Caco-2 (cell line): ENCODE measurements around the gene ACTR1A. TPM values are rescaled to one million over a fixed set of nuclear protein-coding genes. Genes with fewer than 3 reads are reported as not detected.

ENCODE experiments used
- BruUV-seq: library from RNA; stranded (reverse); fragments of 400-500 nt; replicated peaks from 2 replicates; lab custom pipeline; 2021; lab: Mats Ljungman, UMichigan
- CTCF ChIA-PET: fragments of 300-600 bp; sonication (Branson Sonifier 250); formaldehyde crosslinking; loops from one replicate; lab custom pipeline; 2022; ENCODE audit warnings: antibody characterized with exemption; lab: Charles Lee
- POLR2A ChIA-PET: fragments of 300-600 bp; sonication (Branson Sonifier 250); formaldehyde crosslinking; loops from one replicate; lab custom pipeline; 2022; ENCODE audit warnings: antibody characterized with exemption; lab: Charles Lee
- DNase-seq, 2 experiments: peaks; one replicate each; pipeline versions ENCODE4 v3.0.0 to v3.0.0-alpha.2; 2020 to 2022
- H3K27me3 ChIP-seq: replicated peaks from 2 replicates; pipeline ENCODE4 v1.6.0; 2011; ENCODE audit warnings: low read length; ENCODE audit not compliant: control insufficient read depth, insufficient read depth
- H3K36me3 ChIP-seq: 2 replicates; pipeline ENCODE4 v1.5.1; 2011; ENCODE audit warnings: low read length; ENCODE audit not compliant: control insufficient read depth, insufficient read depth
- H3K4me1 ChIP-seq: fragments of 250-450 bp; sonication (Bioruptor Pico); 2 replicates; pipeline ENCODE4 v1.5.1; 2020; ENCODE audit warnings: mild to moderate bottlenecking
- H3K4me3 ChIP-seq: 2 replicates; pipeline ENCODE4 v1.5.1; 2011; ENCODE audit warnings: low read depth, mild to moderate bottlenecking, control low read depth, low read length
- H3K9me3 ChIP-seq: fragments of 250-450 bp; sonication (Bioruptor Pico); 2 replicates; pipeline ENCODE4 v1.5.1; 2020; ENCODE audit warnings: mild to moderate bottlenecking, moderate library complexity
- H3K27ac Mint-ChIP-seq: one replicate; pipeline ENCODE4 v1.8.0; 2022; ENCODE audit warnings: mixed read lengths; ENCODE audit not compliant: unreplicated experiment
- H3K27me3 Mint-ChIP-seq: one replicate; pipeline ENCODE4 v1.8.0; 2022; ENCODE audit warnings: mixed read lengths; ENCODE audit not compliant: insufficient read depth, unreplicated experiment
- H3K36me3 Mint-ChIP-seq: one replicate; pipeline ENCODE4 v1.8.0; 2022; ENCODE audit warnings: mild to moderate bottlenecking, mixed read lengths; ENCODE audit not compliant: insufficient read depth, unreplicated experiment
- H3K4me1 Mint-ChIP-seq: one replicate; pipeline ENCODE4 v1.8.0; 2022; ENCODE audit warnings: low read depth, mixed read lengths; ENCODE audit not compliant: unreplicated experiment
- H3K4me3 Mint-ChIP-seq: one replicate; pipeline ENCODE4 v1.8.0; 2022; ENCODE audit warnings: mild to moderate bottlenecking, moderate library complexity, mixed read lengths; ENCODE audit not compliant: unreplicated experiment
- H3K9me3 Mint-ChIP-seq: one replicate; pipeline ENCODE4 v1.8.0; 2022; ENCODE audit warnings: mixed read lengths; ENCODE audit not compliant: unreplicated experiment
- intact Hi-C: fragments of 100-400 bp; cut with micrococcal nuclease; formaldehyde crosslinking; loops from one replicate; pipeline ENCODE4 v1.10.0; 2022; ENCODE audit not compliant: unreplicated experiment
- total RNA-seq: library from RNA; stranded (reverse); gene quantifications from 2 replicates; pipeline ENCODE4 v1.2.3, GENCODE V29; 2022
- TF ChIP-seq, protein P1 (sequence below), 2 experiments: fragments of 200-600 bp in 1 of 2; IDR thresholded peaks; 1 replicate in 1 of 2; 2 replicates in 1 of 2; pipeline versions ENCODE4 v1.5.1 to v1.8.0; 2011 to 2022; ENCODE audit warnings: antibody characterized with exemption in 1 of 2, control low read depth in 1 of 2, inconsistent platforms in 1 of 2, low read depth in 1 of 2, low read length in 1 of 2, mild to moderate bottlenecking in 1 of 2, moderate library complexity in 1 of 2; ENCODE audit not compliant: insufficient read depth in 1 of 2, severe bottlenecking in 1 of 2, unreplicated experiment in 1 of 2

The ACTR1A gene
- total RNA-seq, 1 experiment from 2014 or later: 65.9 TPM

DNA sequence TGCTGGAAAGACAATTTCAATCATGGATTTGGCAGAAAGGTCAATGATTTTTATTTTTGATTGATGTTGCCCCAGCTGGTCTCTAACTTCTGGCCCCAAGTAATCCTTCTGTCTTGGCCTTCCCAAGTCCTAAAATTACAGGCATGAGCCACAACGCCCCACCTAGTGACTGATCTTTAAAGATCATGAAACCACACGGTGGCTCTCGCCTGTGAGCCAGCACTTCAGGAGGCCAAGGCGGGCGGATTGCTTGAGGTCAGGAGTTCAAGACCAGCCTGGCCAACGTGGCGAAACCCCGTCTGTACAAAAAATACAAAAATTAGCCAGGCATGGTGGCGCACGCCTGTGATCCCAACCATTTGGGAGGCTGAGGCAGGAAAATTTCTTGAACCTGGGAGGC, 38.5 kb downstream of the ACTR1A start:
- no peak for DNase-seq
- TF ChIP-seq, protein P1, sequence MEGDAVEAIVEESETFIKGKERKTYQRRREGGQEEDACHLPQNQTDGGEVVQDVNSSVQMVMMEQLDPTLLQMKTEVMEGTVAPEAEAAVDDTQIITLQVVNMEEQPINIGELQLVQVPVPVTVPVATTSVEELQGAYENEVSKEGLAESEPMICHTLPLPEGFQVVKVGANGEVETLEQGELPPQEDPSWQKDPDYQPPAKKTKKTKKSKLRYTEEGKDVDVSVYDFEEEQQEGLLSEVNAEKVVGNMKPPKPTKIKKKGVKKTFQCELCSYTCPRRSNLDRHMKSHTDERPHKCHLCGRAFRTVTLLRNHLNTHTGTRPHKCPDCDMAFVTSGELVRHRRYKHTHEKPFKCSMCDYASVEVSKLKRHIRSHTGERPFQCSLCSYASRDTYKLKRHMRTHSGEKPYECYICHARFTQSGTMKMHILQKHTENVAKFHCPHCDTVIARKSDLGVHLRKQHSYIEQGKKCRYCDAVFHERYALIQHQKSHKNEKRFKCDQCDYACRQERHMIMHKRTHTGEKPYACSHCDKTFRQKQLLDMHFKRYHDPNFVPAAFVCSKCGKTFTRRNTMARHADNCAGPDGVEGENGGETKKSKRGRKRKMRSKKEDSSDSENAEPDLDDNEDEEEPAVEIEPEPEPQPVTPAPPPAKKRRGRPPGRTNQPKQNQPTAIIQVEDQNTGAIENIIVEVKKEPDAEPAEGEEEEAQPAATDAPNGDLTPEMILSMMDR (IDR thresholded peaks at IDR 0.05; ENCODE audit: insufficient read depth in 1 of 2, low read depth in 1 of 2, low read length in 1 of 2, severe bottlenecking in 1 of 2, unreplicated experiment in 1 of 2): no peak
- H3K27me3 ChIP-seq: no peaks in the 10 kb centered on the region
- no peaks in the 10 kb centered on the region for H3K27me3 Mint-ChIP-seq
- BruUV-seq: TSS peak; percentile 54
- no peaks in the 10 kb centered on the region for H3K9me3 Mint-ChIP-seq
- POLR2A ChIA-PET: interaction anchor here (0.9 kb wide), 1 partner anchor 31 kb away, joined by 3 read pairs; the partner anchor contains the start of gene CUEDC2
- H3K36me3 Mint-ChIP-seq: peaks cover 30% of the 10 kb centered on the region
- H3K27ac Mint-ChIP-seq: peak overlapping the region; percentile 87
- peaks cover 25% of the 10 kb centered on the region for H3K4me1 ChIP-seq
- no peaks in the 10 kb centered on the region for H3K36me3 ChIP-seq
- no peaks in the 10 kb centered on the region for H3K9me3 ChIP-seq
- intact Hi-C loops: loop anchor here (1.0 to 2.0 kb wide), 4 partner anchors 7 to 70 kb away; partner anchors contain the start of gene CUEDC2
- H3K4me3 Mint-ChIP-seq: peak overlapping the region; percentile 96
- peaks cover 18% of the 10 kb centered on the region for H3K4me1 Mint-ChIP-seq
- CTCF ChIA-PET: interaction anchor here (0.6 to 1.7 kb wide), 2 partner anchors 57 to 120 kb away, joined by 5 read pairs; no protein-coding TSS in a partner anchor
- H3K4me3 ChIP-seq: no peak overlapping the region

DNA sequence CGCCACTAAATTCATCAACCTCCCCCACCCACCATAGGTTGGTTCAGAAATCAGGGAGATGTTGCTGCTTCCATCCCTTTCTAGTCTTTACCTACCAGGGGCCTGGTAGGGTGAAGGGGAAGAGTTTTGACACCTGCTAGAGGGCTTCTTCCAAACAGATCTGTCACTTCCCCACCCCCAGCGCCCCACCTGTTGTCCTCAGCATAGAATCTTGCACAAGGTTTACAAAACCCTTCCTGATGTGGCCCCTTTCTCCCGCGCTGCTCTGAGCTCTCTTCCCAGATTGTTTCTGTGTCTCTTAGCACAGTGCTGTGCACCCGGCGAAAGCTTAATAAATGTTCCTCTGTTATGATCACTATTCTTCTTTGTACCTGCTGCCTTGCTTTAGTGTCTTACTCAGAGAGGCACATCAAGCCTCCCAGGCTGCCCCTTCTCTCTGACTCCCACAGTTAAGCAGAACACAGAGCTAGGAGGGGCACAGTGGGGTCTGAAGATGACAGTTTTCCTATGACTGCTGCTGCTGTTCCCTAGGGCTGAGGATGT, 39.9 kb downstream of the ACTR1A start:
- intact Hi-C loops: loop anchor here (1.0 to 2.0 kb wide), 4 partner anchors 9 to 68 kb away; partner anchors contain the start of gene CUEDC2
- H3K36me3 ChIP-seq: no peaks in the 10 kb centered on the region
- no peaks in the 10 kb centered on the region for H3K9me3 ChIP-seq
- TF ChIP-seq, protein P1 (IDR thresholded peaks at IDR 0.05; ENCODE audit: insufficient read depth in 1 of 2, low read depth in 1 of 2, low read length in 1 of 2, severe bottlenecking in 1 of 2, unreplicated experiment in 1 of 2): no peak
- BruUV-seq: no TSS peak
- H3K4me3 Mint-ChIP-seq: peak overlapping the region; percentile 96
- no peaks in the 10 kb centered on the region for H3K9me3 Mint-ChIP-seq
- CTCF ChIA-PET: interaction anchor here (0.5 to 1.9 kb wide), 7 partner anchors 16 to 780 kb away, joined by 3 to 8 read pairs (median 5); partner anchors contain the start of gene ACTR1A
- H3K27me3 ChIP-seq: no peaks in the 10 kb centered on the region
- POLR2A ChIA-PET: interaction anchor here (0.6 to 2.4 kb wide), 5 partner anchors 12 to 30 kb away, joined by 5 to 23 read pairs (median 7); partner anchors contain the start of genes C10orf95 and CUEDC2
- no peak for DNase-seq
- H3K4me1 Mint-ChIP-seq: peaks cover 24% of the 10 kb centered on the region
- H3K27ac Mint-ChIP-seq: peak overlapping the region; percentile 87
- peak overlapping the region; percentile 54 for H3K4me3 ChIP-seq
- peaks cover 26% of the 10 kb centered on the region for H3K36me3 Mint-ChIP-seq
- H3K27me3 Mint-ChIP-seq: no peaks in the 10 kb centered on the region
- H3K4me1 ChIP-seq: peaks cover 29% of the 10 kb centered on the region

DNA sequence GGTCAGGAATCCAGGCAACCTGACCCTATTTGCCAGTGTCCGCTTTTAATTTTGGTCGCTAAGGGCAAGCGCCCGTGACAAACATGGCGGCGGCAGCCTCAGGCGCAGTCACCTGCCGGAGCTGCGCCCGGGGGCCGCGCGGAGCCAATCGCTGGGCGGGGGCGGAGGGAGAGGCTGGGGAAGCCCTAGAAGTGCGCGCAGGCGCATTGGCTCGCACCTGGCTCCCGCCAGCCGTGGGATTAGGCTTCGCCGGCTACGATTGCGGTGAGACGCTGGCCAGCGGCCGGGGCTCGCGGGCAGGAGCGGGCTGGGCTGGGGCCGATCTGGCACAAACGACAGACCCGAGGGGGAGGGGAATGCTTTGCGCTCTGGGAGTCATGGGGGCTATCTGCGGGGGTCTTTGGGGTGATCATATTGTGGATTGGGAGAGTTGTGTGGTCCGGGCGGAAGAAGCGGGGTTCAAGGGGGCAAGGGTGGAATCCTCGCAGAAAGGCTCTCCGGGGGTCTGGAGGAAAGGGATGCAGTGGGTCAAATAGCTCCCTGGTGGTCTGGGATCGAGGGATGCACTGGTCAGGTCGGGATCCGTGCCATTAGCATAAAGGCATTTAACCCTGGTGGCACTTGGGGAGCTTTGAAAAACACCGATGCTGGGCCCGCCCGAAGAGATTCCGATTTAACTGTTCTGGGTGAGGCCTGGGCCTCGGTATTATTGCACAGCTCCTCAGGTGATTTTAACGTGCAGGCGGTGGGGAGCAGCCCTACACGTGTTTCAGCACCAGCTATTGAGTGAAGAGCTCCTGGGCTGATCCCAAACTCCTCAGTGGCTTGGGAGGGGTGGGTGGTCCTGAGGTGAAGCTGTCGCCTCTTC, 41.1 kb downstream of the ACTR1A start:
- intact Hi-C loops: loop anchor here (1.0 to 2.0 kb wide), 4 partner anchors 11 to 41 kb away; partner anchors contain the start of genes ACTR1A and FBXL15
- no TSS peak for BruUV-seq
- peaks cover 32% of the 10 kb centered on the region for H3K4me1 ChIP-seq

More for the DNA sequence above, 41.1 kb downstream of the ACTR1A start:
- Mint-ChIP-seq H3K9me3 (no peaks in the 10 kb centered on the region), H3K36me3 (peaks cover 29% of the 10 kb centered on the region), H3K27ac (peak overlapping the region; percentile 78), H3K4me1 (peaks cover 24% of the 10 kb centered on the region), H3K4me3 (peak overlapping the region; percentile 96), H3K27me3 (no peaks in the 10 kb centered on the region)
- H3K36me3 ChIP-seq: no peaks in the 10 kb centered on the region
- TF ChIP-seq, protein P1 (IDR thresholded peaks at IDR 0.05; ENCODE audit: insufficient read depth in 1 of 2, low read depth in 1 of 2, low read length in 1 of 2, severe bottlenecking in 1 of 2, unreplicated experiment in 1 of 2): no peak
- no peaks in the 10 kb centered on the region for H3K9me3 ChIP-seq
- H3K27me3 ChIP-seq: no peaks in the 10 kb centered on the region
- peak overlapping the region; percentile 54 for H3K4me3 ChIP-seq
- POLR2A ChIA-PET: interaction anchor here (0.6 to 2.4 kb wide), 4 partner anchors 10 to 216 kb away, joined by 3 to 23 read pairs (median 6); partner anchors contain the start of genes ACTR1A, C10orf95, CUEDC2 and GBF1
- CTCF ChIA-PET: interaction anchor here (0.8 to 1.9 kb wide), 5 partner anchors 18 to 292 kb away, joined by 3 to 6 read pairs (median 4); partner anchors contain the start of gene CUEDC2
- DNase-seq: peak; percentile 94 to 98
